GM18858 (cell line): ENCODE results near the gene GSE1.

Experiments used
- ATAC-seq: cut with Tn5 transposase; IDR thresholded peaks from one replicate; pipeline ENCODE4 v1.9.1; 2021; ENCODE audit not compliant: unreplicated experiment

The GSE1 gene

DNA sequence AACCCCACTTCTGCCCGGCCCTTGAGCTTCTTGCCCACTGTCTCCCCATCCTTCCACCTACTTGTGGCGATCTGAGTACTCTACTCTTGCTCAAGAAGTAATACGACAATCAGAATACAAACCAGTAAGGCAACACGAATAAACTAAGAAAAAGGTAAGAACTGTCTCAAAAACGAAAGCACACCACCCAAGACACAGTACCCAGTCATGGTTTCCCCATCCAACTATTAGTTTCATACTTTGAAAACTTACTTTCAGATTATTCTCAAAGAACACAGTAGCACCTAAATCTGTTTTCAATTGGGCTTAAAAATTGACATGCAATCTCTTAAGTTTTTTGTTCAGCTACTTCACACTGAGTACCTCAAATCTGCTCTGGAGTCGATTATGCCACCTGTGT lies 61.7 kb downstream of the GSE1 start:
- ATAC-seq, result no peak

DNA sequence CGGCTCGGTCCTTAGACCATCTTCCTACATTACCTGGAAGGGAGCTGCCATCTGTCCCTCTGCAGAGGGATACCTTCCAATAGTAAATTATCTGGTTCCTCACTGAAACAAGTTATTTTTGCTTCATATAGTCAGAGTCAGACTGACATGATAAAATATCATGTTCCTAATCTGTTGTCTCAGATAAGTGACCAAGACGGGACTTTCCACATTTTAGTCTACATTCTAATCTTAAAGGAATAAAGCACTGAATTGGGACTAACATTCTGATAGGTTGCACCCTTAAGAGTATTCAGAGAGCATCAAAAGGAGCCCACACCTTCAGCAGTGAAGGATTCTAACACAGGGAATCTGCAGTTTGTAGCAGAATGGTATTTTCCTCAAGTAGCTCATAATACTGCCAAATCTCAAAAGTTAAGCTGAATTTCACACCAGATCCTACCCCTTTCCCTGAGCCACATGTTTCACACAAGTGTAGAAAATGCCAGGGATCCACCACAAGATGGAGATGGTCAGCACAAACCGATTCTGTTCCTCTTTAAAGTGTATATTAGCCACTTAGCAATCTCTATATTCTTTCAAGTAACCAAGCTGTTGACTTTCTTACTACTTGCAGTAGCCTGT lies 62.2 kb downstream of the GSE1 start:
- no peak for ATAC-seq

DNA sequence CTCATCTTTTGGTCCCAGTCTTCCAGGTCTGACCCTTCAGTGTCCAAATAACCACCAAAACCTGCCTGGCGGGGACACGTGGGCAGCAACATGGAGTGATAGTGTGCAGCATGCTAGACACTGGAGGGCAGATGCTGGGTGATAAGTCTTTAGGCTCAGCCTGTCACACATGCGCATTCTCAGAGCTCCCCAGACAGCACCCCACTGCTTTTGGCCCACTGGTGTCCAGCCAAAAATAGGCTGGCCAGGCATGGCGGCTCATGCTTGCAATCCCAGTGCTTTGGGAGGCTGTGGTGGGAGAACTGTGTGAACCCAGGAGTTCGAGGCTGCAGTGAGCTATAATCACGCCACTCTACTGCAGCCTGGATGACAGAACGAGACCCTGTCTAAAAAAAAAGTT lies 63.3 kb downstream of the GSE1 start:
- no peak for ATAC-seq

DNA sequence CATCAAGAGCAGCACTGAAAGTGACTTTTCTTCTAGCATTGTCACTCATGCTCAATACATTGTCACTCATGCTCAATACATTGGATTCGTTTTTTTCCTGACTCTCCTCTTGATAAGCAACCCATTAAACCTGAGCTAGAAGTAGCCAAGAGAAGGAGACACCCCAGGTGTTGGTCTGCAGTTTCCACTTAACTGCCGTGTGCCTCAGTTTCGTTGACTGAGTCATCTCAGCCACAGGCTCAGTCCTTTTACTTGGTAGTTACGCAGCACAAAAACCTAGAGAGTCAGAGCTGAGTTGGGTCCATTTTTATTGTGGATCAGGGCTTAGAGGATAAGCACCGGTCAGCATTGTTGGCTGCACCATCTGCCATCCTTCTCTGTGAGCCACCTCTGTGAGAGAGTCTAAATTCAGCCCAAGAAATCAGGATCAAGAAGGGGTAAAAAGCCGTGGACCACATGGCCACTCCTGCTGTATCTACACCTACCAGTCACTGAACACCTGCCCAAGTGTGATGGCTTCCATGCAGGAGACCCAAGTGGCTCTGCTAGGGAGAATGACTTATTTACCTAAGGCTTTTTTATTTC lies 64.4 kb downstream of the GSE1 start:
- no peak for ATAC-seq

DNA sequence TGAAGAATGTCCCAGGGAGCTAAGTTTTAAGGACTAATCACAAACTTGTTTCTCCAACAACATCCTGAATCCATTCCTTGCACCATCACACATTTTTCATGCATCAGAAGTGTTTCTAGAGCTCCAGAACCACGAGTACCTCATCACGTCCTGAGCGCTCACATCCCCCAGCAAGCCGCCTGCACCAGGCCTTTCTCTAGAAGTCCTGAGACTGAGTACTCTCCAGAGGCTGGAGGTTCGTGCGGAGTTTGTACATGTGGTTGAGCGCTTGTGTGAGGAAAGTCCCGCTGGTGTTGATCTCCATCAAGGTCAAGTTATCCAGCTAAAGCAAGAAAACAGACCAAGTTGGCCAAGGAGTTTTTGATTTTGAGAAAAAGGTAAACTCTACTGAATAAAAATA lies 64.9 kb downstream of the GSE1 start:
- ATAC-seq, result no peak

DNA sequence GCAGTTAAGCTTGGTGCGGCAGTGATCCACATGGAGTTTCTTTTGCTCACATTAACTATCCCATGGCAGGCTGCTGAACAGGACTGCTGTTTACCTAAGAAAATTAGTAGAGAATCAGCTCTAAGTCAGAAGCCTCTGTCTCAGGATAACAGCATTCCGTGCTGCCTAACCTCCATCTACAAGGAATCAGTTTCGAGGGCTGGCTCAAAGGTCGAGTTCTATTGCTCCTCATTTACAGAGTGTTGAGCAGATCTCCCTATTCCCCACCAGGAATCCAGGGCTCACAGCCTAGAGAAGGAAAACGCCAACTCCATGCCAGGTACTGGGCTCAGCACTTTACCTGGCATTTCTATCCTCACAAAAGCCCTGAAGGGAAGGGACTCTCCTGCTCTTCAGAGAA lies 65.7 kb downstream of the GSE1 start:
- no peak for ATAC-seq

DNA sequence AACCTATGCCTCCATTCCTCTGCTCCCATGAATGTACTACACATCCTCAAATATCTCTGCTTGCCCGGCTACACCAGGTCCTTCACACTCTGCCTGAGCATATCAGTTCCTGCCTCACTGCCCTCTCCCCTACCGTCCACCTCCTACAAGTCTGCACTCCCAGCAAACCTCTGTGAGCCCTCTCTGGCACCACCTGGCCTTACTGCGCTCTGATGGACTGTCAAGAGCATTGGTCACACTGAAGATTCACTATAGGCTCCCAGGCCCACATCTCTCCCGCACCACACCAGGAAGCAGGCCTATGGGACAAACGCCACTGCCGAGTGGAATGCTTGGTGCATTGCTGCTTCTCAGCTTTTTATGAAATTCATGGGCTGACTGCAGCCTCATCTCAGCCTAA lies 66.7 kb downstream of the GSE1 start:
- no peak for ATAC-seq

DNA sequence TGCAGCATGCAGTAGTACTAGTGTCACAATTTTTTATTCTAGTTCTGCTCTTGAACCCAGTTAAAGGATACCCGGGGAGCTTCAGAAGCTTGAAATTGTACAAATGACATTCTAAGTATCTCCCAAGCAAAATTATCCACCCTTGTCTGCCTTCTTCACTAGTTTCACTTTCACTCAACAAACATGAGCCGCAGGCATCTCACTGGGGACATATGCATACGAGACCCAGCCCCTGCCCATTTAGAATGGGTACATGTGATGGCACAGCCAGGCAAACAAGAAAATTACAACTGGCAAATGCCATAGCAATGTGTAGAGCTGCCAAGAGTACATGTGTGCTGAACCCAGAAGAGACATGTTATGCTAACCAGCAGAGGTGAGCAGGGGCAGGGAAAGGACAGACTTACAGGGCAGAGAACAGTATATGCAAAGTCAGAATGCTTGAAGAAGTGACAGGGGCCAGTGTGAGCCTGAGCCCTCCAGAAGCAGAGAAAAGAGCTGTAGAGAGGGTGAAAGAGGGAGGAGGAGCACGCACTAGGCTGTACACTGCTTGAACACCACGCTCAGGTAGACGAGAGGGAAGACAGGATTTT lies 67.3 kb downstream of the GSE1 start:
- ATAC-seq, result no peak

DNA sequence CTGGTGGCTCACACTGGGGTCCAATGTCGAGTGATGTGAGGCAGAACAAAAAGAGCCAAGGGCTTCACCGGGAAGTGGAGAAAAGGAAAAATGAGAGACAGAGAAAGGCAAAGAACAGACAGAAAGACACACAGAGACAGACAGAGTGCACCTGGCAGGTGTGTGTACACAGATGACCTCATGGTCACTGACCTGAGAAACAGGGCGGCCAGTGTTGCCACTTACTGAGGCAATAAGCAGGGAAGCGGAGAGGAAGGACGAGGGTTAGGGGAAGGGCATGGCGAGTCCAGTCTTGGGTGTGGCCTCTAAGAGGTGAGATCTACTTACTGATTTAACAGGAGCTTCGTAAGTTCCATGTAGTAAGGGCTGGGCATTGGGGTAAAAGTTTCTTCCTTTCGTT lies 68.1 kb downstream of the GSE1 start:
- ATAC-seq, result no peak

DNA sequence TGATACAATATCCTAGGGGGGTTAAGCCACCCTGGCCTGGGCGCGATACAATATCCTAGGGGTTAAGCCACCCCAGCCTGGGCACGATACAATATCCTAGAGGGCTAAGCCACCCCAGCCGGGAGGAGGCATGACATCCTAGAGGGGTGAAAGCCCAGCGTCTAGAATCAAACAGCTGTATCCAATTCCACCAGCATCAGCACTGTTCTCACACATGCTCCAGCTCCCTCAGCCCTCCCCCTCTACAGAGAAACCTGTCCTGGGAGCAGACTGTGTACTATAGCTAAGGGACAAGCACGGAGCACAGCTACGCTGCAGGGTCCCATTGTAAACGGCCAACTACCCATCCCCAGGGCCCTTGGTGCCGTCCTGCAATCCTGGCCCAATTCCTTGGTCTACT lies 69.4 kb downstream of the GSE1 start:
- no peak for ATAC-seq

DNA sequence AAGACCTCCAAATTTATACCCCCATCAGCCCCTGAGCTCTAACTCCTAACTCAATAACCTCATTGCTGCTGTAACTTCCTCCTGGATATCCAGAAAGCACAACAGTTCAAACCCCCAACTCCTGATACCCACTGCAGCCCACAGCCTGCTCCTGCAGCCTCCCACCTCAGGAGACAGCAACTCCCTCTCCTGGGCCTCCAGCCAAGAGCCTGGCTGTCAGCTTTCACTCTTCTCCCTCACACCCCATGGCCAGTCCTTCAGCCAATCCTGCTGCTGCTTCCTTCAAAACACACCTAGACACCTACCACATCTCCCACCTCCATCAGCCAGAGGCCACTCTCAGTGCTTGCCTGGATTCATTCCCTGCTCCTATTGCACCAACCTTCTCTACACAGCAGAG lies 70.2 kb downstream of the GSE1 start:
- no peak for ATAC-seq

DNA sequence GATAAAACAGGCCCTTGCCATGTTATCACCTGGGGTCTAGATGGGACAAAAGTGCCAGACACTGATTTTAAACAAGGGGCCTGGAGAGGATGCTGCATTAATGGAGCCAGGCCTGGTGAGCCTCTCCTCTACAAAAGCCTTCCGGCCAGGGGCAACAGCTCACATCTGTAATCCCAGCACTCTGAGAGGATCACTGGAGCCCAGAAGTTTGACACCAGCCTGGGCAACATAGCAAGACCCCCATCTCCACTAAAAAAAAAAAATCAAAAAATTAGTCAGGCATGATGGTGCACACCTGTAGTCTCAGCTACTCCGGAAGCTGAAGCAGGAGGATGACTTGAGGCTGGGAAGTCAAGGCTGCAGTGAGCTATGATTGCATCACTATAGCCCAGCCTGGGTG lies 72.1 kb downstream of the GSE1 start:
- ATAC-seq, result no peak

DNA sequence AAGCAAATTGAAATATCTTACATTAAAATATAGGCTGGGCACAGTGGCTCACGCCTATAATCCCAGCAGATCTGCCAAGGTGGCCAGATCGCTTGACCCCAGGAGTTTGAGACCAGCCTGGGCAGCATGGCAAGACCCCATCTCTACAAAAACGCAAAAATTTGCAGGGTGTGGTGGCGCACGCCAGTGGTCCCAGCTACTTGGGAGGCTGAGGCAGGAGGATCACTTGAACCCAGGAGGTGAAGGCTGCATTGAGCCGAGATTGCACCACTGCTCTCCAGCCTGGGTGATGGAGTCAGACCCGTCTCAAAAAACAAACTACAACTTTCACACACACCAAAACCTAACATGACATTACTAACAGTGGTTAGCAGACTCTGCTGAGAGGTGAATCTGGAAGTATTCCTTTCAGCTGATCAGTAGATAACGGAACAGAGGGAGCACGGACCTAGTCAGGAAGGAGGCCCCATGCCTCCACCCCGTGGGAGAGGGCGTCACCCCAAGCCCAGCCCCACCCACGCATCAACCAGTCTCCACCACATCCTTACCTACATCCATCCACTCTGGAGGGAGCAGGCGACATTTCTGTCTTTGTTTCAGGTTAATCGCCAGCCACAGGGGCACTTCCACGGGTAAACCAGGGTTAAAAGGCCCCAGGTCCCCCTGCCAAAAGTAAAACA lies 73.9 kb downstream of the GSE1 start:
- no peak for ATAC-seq

DNA sequence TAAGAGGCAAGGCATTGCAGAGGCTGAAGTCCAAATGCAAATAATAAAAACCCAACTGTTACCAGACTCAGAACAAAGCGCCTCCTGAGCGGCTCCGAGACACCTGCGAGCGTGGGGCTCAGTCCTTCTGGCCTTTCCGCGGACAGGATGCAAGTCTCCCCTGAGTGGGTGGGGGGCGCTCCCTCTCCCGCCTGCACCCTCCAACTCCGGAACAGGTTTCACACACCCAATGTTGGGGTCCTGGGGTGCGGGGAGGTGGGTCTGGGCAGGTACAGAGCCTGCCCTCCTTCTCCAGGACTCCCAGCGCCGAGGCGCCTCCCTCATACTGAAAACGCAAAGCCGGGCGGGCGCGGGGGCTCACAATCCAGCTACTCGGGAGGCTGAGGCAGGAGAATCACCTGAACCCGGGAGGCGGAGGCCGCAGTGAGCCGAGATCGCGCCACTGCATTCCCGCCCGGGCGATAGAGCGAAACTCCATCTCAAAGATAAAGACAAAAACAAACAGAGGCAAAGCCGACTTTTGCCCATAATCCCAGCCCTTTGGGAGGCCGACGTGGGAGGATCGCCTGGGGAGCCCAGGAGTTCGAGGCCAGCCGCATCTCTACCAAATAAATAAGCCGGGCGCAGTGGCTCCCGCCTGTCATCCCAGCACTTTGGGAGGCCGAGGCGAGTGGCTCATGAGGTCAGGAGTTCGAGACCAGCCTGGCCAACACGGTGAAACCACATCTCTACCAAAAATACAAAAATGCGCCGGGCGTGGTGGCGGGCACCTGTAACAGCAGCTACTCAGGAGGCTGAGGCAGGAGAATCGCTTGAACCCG lies 74.7 kb downstream of the GSE1 start:
- ATAC-seq, result no peak

DNA sequence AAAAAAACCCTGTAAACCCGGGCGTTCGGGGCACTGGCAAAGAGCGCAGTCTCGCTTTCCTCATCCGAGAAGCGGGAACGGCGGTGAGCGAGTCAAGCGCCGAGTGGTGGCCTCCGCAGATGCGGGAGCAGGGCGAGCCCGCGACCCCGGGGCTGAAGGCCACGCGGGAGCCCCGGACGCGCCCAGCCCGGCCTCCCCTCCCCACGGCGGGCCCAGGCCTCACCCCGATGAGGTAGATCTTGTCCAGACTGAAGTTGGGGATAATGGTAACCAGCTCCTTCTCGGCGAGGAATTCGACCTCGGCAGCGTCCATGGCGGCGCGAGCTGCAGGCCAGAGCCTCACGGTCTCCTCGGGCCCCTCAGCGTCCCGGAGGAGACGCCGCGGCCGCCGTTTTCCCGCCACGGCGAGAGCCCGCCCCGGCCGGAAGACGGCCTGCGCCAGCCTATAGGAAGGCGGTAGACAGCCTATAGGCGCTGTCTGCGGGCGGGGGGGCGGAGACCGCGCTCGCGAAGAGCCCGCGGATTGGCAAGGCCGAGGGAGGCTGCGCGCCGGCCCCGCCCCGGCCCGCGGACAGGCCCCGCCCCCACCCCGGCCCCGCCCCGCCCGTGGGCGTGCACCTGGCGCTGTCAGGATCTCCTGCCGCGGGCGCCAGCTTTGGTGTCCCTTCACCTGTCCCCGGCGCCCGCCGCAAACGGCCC lies 75.6 kb downstream of the GSE1 start, which contains the start of gene GINS2:
Gene GINS2 (minus strand): TSS at position 369 of the 699 bp plus-strand sequence. CDS start 56 bp downstream, at position 313.
- peak; percentile 83 for ATAC-seq

DNA sequence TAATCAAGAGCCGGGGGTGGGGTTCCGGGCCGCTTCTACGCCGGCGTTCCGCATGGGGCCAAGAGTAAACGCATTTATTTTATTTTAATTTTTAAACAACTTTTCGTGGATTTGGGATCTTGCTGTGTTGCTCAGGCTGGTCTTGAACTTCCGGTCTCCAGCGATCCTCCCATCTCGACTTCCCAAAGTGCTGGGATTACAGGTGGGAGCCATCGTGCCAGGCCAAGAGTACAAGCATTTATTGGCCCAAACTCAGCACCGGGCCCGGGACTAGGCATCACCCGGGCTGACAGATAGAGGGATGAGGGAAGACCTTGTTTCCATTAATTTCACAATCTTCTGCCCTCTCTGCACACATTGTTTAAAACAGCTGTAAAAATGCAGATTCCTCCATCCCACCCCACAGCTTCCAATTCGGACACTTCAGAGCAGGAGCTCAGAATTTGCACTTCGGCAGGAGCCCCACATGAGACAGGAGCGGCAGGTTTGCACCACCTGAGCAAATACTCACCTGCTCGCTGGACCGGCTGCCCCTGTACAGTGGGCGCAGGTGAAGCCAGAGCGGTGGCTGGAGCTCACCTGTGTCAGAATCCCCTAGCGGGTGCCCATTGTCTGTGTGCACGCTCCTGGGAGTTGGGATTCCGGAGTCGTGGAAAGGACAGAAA lies 76.3 kb downstream of the GSE1 start:
- ATAC-seq, result no peak

DNA sequence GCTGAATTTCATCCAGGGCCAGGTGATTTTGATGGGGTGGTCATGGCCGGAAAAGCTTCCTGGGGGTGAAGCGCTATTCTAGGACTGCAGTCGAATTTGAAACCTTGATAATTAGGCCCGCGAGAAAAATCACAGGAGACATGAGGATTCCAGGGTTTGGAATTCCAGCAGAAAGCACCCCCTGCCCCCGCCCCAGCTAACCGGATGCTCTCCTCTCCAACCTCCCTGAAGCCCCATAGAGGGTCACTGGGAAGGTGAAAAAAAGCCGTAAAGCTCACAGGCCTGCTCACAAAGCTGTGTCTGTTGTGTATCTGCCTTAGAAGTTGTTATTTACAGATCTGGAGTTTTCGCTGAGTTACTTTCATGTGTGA lies 76.8 kb downstream of the GSE1 start:
- no peak for ATAC-seq

DNA sequence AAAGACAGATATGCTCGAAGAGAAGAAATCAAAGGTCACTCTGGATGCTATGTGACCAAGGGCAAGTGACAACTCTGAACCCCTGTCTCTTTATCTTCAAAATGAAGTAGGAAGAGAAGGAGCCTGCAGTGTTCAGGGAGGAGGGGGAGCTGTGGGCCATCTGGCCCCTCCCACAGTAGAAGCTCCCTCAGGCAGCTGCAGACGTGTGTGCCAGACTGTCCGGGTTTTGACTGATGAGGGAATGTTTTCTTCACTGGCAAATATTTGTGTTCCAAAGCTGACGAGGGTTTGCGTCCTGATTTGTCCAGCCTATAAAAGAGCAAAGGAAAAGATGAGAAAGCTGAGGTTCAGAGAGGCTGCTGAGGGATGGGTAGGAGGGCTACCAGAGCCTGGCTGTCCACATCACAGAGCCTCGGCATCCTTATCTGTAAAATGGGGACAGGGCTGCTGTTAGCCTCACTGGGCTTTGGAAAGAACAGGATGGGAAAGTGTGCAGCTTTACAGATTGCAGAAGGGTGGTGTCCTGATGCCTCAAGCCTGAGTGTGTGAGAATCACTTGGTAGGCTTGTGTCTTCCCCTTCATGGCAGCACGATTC lies 77.4 kb downstream of the GSE1 start:
- no peak for ATAC-seq

DNA sequence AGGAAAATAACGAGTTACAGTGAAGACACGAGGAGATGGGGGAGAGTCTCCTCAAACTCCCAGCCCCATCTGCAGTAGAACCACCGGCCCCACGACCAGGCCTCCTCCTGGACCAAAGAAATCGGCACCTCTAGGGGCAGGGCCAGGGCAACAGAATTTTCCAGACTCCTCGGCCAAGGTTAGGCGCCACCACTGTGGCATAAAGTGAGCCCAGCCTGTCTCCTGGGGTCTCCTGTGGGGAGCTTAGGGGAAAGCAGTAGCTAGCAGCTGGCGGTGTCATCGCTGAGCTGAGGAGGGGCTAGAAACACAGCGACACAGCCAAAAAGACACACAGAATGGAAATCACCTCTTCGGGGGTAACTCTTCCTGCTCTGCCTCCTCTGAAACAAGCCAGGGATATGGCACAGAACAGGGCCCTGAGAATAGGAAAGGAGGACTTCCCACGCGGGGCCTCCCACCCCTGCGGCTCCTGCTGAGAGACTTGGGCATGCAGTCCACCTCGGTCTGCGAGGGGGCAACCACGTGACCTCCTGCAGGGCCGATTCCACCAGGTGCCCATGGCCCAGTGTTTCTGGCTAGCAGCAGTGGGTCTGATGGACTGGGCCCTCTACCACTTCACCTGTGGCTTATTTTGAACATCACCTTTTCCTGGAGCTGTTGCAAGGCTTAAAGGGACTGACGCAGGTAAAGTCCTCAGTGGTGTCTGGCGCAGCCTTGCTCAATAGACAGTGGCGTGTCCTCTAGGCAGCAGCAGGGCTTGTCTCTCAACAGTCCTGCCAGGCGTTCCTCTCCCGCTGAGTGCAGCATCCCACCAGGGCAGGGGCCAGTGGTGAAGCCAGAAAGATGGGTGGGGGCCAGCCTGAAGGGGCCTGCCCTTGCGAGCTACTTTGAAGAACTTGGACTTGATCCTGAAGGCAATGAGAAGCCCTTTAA lies 82.3 kb downstream of the GSE1 start:
- no peak for ATAC-seq
